NCI-H2227 (cell line): ENCODE data around the gene YBX1.
"Not testable (repeated sequence)": the region's sequence is repeated elsewhere in the genome, so short reads cannot be mapped to it uniquely, and the experiment has no call there.

Source experiments
- DNase-seq: peaks from one replicate; lab custom pipeline; 2025; ENCODE audit not compliant: unreplicated experiment; lab: John Stamatoyannopoulos, UW

Gene YBX1

GRCh38 chr1:42689912-42690311 is 7.7 kb downstream of the YBX1 start:
- DNase-seq = no peak

GRCh38 chr1:42690477-42691156 is 8.4 kb downstream of the YBX1 start:
- no peak for DNase-seq

- no peak for DNase-seq
Observed at GRCh38 chr1:42691157-42691498, 8.9 kb downstream of the YBX1 start.

GRCh38 chr1:42692461-42692860 is 10.2 kb downstream of the YBX1 start:
- DNase-seq = no peak

GRCh38 chr1:42692911-42693310 is 10.7 kb downstream of the YBX1 start:
- no peak for DNase-seq

GRCh38 chr1:42698081-42698813 is 16.0 kb downstream of the YBX1 start:
- no peak for DNase-seq

- DNase-seq = no peak
Observed at GRCh38 chr1:42700006-42700405, 17.8 kb downstream of the YBX1 start.

- no peak for DNase-seq
Observed at GRCh38 chr1:42703888-42704464, 21.8 kb downstream of the YBX1 start.

- not testable (repeated sequence) for DNase-seq
Observed at GRCh38 chr1:42712808-42713207, 30.6 kb downstream of the YBX1 start.

GRCh38 chr1:42713293-42713692 is 31.1 kb downstream of the YBX1 start:
- DNase-seq = no peak

GRCh38 chr1:42714441-42714840 is 32.2 kb downstream of the YBX1 start:
- peak; percentile 16 for DNase-seq

- DNase-seq = no peak
Observed at GRCh38 chr1:42720868-42721267, 38.6 kb downstream of the YBX1 start.

GRCh38 chr1:42721926-42722325 is 39.7 kb downstream of the YBX1 start:
- DNase-seq = no peak

GRCh38 chr1:42722403-42722802 is 40.2 kb downstream of the YBX1 start:
- not testable (repeated sequence) for DNase-seq

GRCh38 chr1:42723511-42723910 is 41.3 kb downstream of the YBX1 start:
- DNase-seq = no peak

GRCh38 chr1:42725820-42726219 is 43.6 kb downstream of the YBX1 start:
- DNase-seq = not testable (repeated sequence)

- DNase-seq = no peak
Observed at GRCh38 chr1:42730002-42730401, 47.8 kb downstream of the YBX1 start.

- DNase-seq = no peak
Observed at GRCh38 chr1:42730988-42731387, 48.8 kb downstream of the YBX1 start.

- DNase-seq = no peak
Observed at GRCh38 chr1:42731585-42731984, 49.4 kb downstream of the YBX1 start.

GRCh38 chr1:42732126-42732680 is 50.0 kb downstream of the YBX1 start:
- no peak for DNase-seq

GRCh38 chr1:42733415-42734200 is 51.4 kb downstream of the YBX1 start:
- DNase-seq = no peak
